Keratinocyte (primary cell): ENCODE data around the gene CDK5RAP3. TPM values are rescaled to one million over a fixed set of nuclear protein-coding genes. Genes with fewer than 3 reads are reported as not detected.

ENCODE experiments used
- DNase-seq: peaks from one replicate; pipeline ENCODE4 v3.0.0-alpha.2; 2011; ENCODE audit warnings: low read depth, missing footprints, low spot score
- FAIRE-seq: peaks from 2 replicates; lab custom pipeline; 2011; peaks lifted over from hg19 to GRCh38; lab: Jason Lieb, UNC
- H2AFZ ChIP-seq: 2 replicates; pipeline ENCODE4 v1.6.0; 2012; ENCODE audit warnings: low read length, control low read depth, inconsistent platforms; ENCODE audit not compliant: control insufficient read depth
- H3K27ac ChIP-seq: 2 replicates; pipeline ENCODE4 v1.5.1; 2011; ENCODE audit warnings: low read length; ENCODE audit not compliant: control insufficient read depth, insufficient read depth
- H3K27me3 ChIP-seq: 3 replicates; pipeline ENCODE4 v1.6.0; 2011; ENCODE audit warnings: low read length; ENCODE audit not compliant: control insufficient read depth, insufficient read depth; ENCODE audit errors: extremely low read depth
- H3K36me3 ChIP-seq, 2 experiments: 2 replicates in 1 of 2; 3 replicates in 1 of 2; pipeline ENCODE4 v1.5.1; 2011; ENCODE audit warnings: low read length in 2 of 2, mild to moderate bottlenecking in 1 of 2; ENCODE audit not compliant: control insufficient read depth in 2 of 2, insufficient read depth in 2 of 2; ENCODE audit errors: extremely low read depth in 1 of 2
- H3K4me1 ChIP-seq: 3 replicates; pipeline ENCODE4 v1.5.1; 2011; ENCODE audit warnings: low read length; ENCODE audit not compliant: control insufficient read depth, insufficient read depth; ENCODE audit errors: extremely low read depth
- H3K4me2 ChIP-seq: 3 replicates; pipeline ENCODE4 v1.6.0; 2011; ENCODE audit warnings: low read depth, low read length; ENCODE audit not compliant: control insufficient read depth, insufficient read depth; ENCODE audit errors: extremely low read depth
- H3K4me3 ChIP-seq, 3 experiments: fragments of 200-600 bp in 1 of 3; sonication (generic) in 1 of 3; 2 replicates in 2 of 3; 3 replicates in 1 of 3; pipeline ENCODE4 v1.5.1; 2011 to 2016; ENCODE audit warnings: low read length in 3 of 3, mild to moderate bottlenecking in 3 of 3, control low read depth in 2 of 3, inconsistent platforms in 1 of 3, low read depth in 1 of 3, mixed read lengths in 1 of 3, mixed run types in 1 of 3, moderate library complexity in 1 of 3; ENCODE audit not compliant: control insufficient read depth in 2 of 3, insufficient read depth in 2 of 3; ENCODE audit errors: extremely low read depth in 1 of 3
- H3K79me2 ChIP-seq: 2 replicates; pipeline ENCODE4 v1.6.0; 2012; ENCODE audit warnings: low read length; ENCODE audit not compliant: control insufficient read depth, insufficient read depth
- H3K9ac ChIP-seq: 3 replicates; pipeline ENCODE4 v1.6.0; 2011; ENCODE audit warnings: low read length; ENCODE audit not compliant: control insufficient read depth, insufficient read depth; ENCODE audit errors: extremely low read depth
- H3K9me1 ChIP-seq: 3 replicates; pipeline ENCODE4 v1.6.0; 2011; ENCODE audit warnings: low read length; ENCODE audit not compliant: control insufficient read depth, insufficient read depth; ENCODE audit errors: extremely low read depth
- H3K9me3 ChIP-seq: 2 replicates; pipeline ENCODE4 v1.5.1; 2012; ENCODE audit warnings: low read depth, low read length; ENCODE audit not compliant: control insufficient read depth
- H4K20me1 ChIP-seq: 3 replicates; pipeline ENCODE4 v1.6.0; 2011; ENCODE audit warnings: low read length; ENCODE audit not compliant: control insufficient read depth, insufficient read depth; ENCODE audit errors: extremely low read depth
- EZH2 ChIP-seq: IDR thresholded peaks from one replicate; pipeline ENCODE4 v1.6.1; 2012; ENCODE audit warnings: inconsistent platforms, mild to moderate bottlenecking, low read length, moderate library complexity
- dilution Hi-C: fragments of 300-500 bp; cut with MboI; formaldehyde crosslinking; loops from one replicate; pipeline ENCODE4 v1.7.0; 2020; ENCODE audit warnings: low sequenced_read_pairs; ENCODE audit not compliant: extremely low pct_ligation_motif_present
- polyA plus RNA-seq, 5 experiments: library from polyadenylated mRNA; depleted of rRNA in 3 of 5; stranded (reverse) in 3 of 5; stranded (forward) in 1 of 5; unstranded in 1 of 5; fragments of >200 nt; gene quantifications; 1 replicate in 1 of 5; 2 replicates in 3 of 5; 3 replicates in 1 of 5; pipeline versions ENCODE4 v1.2.1 to v1.2.3, GENCODE V29; 2011 to 2012; ENCODE audit warnings: missing spikeins in 2 of 5, low read depth in 1 of 5, low replicate concordance in 1 of 5
- TF ChIP-seq, protein P1 (sequence below), 3 experiments: IDR thresholded peaks in 1 of 3; conservative IDR thresholded peaks in 1 of 3; optimal IDR thresholded peaks in 1 of 3; 2 replicates in 2 of 3; 3 replicates in 1 of 3; pipeline versions ENCODE3 to v1.5.1; 2011; ENCODE audit warnings: low read length in 3 of 3, mild to moderate bottlenecking in 3 of 3, moderate library complexity in 2 of 3, control low read depth in 1 of 3, inconsistent platforms in 1 of 3; ENCODE audit not compliant: insufficient read depth in 2 of 3; ENCODE audit errors: extremely low read depth in 1 of 3

The CDK5RAP3 gene
- polyA plus RNA-seq, 1 donor (not counting 4 experiments of a cell fraction or from before 2014, with no cell fraction given), result 63.9 TPM

DNA sequence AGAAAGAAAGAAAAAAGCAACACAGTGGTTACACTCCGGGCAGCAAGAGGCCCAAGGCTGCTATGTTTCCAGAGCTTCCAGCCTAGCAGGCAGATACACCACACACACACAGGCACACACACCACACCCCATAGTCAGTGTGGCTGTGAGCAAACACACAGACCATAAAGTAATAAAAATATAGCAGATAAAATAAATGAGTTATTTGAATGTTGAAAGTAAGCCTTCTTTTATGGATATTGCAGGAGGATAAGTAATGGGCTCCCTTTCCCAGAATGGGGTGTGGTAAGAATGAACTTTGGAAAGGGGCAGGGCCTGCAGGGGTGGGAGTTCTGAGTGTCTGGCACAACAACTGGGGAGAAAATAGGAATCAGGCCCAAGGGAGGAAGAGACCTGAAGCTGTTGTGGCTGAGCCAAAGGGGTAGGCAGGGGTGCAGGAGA is 4.8 kb upstream of the CDK5RAP3 start:
- TF ChIP-seq, protein P1, sequence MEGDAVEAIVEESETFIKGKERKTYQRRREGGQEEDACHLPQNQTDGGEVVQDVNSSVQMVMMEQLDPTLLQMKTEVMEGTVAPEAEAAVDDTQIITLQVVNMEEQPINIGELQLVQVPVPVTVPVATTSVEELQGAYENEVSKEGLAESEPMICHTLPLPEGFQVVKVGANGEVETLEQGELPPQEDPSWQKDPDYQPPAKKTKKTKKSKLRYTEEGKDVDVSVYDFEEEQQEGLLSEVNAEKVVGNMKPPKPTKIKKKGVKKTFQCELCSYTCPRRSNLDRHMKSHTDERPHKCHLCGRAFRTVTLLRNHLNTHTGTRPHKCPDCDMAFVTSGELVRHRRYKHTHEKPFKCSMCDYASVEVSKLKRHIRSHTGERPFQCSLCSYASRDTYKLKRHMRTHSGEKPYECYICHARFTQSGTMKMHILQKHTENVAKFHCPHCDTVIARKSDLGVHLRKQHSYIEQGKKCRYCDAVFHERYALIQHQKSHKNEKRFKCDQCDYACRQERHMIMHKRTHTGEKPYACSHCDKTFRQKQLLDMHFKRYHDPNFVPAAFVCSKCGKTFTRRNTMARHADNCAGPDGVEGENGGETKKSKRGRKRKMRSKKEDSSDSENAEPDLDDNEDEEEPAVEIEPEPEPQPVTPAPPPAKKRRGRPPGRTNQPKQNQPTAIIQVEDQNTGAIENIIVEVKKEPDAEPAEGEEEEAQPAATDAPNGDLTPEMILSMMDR (optimal IDR thresholded peaks at IDR 0.05 in 1 of 3, IDR thresholded peaks at IDR 0.05 in 1 of 3, conservative IDR thresholded peaks at IDR 0.05 in 1 of 3; ENCODE audit: extremely low read depth in 1 of 3, insufficient read depth in 2 of 3, low read length in 3 of 3), result no peak
- no peak for TF ChIP-seq EZH2
- Histone ChIP-seq H4K20me1 (no peaks in the 10 kb centered on the region), H3K27me3 (no peaks in the 10 kb centered on the region), H2AFZ (no peak overlapping the region), H3K9me1 (no peaks in the 10 kb centered on the region), H3K36me3 (no peaks in the 10 kb centered on the region), H3K4me1 (peaks cover 17% of the 10 kb centered on the region), H3K27ac (no peak overlapping the region), H3K4me3 (no peak overlapping the region), H3K9ac (no peak overlapping the region), H3K79me2 (peaks cover 1% of the 10 kb centered on the region), H3K9me3 (no peaks in the 10 kb centered on the region), H3K4me2 (no peak overlapping the region)
- no peak for FAIRE-seq
- dilution Hi-C loops, result no loop called here
- DNase-seq, result no peak

DNA sequence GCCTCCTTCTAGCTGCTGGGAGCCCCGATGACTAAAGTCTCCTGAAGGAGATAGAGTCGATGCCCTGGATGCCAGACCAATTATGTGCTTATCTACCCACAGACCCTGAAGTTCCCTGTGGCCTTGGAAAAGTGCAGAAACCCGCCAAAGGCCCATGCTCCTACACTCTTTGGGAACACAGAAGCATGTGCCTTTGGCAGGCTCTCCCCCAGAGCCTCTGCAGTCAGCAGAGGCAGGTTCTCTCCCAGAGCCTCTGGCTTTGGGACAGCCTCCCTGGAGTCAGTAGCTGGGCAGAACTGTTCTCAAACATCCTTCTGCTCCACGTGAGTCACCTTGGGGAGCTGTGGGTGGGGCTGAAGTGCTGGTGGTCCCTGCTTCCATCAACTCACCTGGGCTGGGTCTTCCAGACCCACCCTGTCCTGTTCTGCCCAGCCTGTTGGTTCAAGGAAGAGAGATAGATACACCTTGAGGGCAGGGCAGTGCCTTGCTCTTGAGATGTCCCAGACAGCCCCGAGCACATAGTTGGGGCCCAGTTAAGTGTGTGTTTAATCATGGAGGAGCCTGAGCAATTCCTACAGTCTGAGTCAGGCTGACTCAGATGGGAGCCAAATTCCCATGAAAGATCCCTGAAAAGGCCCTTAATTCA is 3.2 kb upstream of the CDK5RAP3 start:
- FAIRE-seq (peak; percentile 90), DNase-seq (peak; percentile 98)
- Histone ChIP-seq H3K36me3 (no peaks in the 10 kb centered on the region), H3K9me1 (no peaks in the 10 kb centered on the region), H3K27ac (peak overlapping the region; percentile 50), H3K4me3 (no peak overlapping the region), H3K4me1 (peaks cover 27% of the 10 kb centered on the region), H3K27me3 (no peaks in the 10 kb centered on the region), H3K4me2 (peak overlapping the region; percentile 33), H2AFZ (peak overlapping the region; percentile 6), H4K20me1 (no peaks in the 10 kb centered on the region), H3K9me3 (no peaks in the 10 kb centered on the region), H3K79me2 (peaks cover 10% of the 10 kb centered on the region), H3K9ac (no peak overlapping the region)
- dilution Hi-C loops, result no loop called here
- TF ChIP-seq EZH2, result no peak
- TF ChIP-seq, protein P1 (optimal IDR thresholded peaks at IDR 0.05 in 1 of 3, IDR thresholded peaks at IDR 0.05 in 1 of 3, conservative IDR thresholded peaks at IDR 0.05 in 1 of 3; ENCODE audit: extremely low read depth in 1 of 3, insufficient read depth in 2 of 3, low read length in 3 of 3), result no peak
